Lower leg skin (tissue), 3 donors: Measurements from ENCODE around the gene PRPF6.

Source experiments
- POLR2A ChIP-seq, 2 donors: fragments of 450-650 bp; IDR thresholded peaks; one replicate each; pipeline ENCODE4 v1.6.1; 2016 to 2017; ENCODE audit warnings: antibody characterized with exemption in 2 of 2, mild to moderate bottlenecking in 1 of 2, moderate library complexity in 1 of 2
- TF ChIP-seq, protein P1 (sequence below), 3 donors: fragments of 450-650 bp; IDR thresholded peaks; one replicate each; pipeline ENCODE4 v1.5.1; 2016; ENCODE audit warnings: antibody characterized with exemption in 3 of 3, mild to moderate bottlenecking in 3 of 3, moderate library complexity in 2 of 3

DNA sequence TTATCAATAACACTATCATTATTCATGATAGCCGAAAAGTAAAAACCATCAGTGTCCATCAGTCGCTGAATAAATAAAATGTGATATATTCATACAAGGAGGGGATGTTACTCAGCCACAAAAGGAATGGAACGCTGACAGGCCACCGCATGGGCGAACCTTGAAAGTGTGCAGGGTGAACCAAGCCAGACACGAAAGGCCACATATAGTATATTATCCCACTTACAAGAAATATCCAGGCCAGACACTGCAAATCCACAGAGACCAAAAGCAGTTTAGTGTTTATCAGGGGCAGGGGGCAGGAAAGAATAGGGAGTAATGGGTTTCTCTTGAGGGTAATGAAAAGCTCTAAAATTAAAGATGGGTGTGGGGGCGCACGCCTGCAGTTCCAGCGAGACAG is 62.8 kb downstream of the PRPF6 start:
- TF ChIP-seq, protein P1, sequence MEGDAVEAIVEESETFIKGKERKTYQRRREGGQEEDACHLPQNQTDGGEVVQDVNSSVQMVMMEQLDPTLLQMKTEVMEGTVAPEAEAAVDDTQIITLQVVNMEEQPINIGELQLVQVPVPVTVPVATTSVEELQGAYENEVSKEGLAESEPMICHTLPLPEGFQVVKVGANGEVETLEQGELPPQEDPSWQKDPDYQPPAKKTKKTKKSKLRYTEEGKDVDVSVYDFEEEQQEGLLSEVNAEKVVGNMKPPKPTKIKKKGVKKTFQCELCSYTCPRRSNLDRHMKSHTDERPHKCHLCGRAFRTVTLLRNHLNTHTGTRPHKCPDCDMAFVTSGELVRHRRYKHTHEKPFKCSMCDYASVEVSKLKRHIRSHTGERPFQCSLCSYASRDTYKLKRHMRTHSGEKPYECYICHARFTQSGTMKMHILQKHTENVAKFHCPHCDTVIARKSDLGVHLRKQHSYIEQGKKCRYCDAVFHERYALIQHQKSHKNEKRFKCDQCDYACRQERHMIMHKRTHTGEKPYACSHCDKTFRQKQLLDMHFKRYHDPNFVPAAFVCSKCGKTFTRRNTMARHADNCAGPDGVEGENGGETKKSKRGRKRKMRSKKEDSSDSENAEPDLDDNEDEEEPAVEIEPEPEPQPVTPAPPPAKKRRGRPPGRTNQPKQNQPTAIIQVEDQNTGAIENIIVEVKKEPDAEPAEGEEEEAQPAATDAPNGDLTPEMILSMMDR (IDR thresholded peaks at IDR 0.05), result no peak
- no peak for TF ChIP-seq POLR2A (IDR thresholded peaks at IDR 0.05)
